Myometrial cell (primary cell): Measurements from ENCODE around the gene GPR37L1. TPM values are rescaled to one million over a fixed set of nuclear protein-coding genes. Genes with fewer than 3 reads are reported as not detected.

Source experiments
- total RNA-seq: library from RNA; depleted of rRNA; stranded (reverse); fragments of >200 nt; gene quantifications from 2 replicates; pipeline ENCODE4 v1.2.3, GENCODE V29; 2015

Gene GPR37L1, protein sequence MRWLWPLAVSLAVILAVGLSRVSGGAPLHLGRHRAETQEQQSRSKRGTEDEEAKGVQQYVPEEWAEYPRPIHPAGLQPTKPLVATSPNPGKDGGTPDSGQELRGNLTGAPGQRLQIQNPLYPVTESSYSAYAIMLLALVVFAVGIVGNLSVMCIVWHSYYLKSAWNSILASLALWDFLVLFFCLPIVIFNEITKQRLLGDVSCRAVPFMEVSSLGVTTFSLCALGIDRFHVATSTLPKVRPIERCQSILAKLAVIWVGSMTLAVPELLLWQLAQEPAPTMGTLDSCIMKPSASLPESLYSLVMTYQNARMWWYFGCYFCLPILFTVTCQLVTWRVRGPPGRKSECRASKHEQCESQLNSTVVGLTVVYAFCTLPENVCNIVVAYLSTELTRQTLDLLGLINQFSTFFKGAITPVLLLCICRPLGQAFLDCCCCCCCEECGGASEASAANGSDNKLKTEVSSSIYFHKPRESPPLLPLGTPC
- not detected in 2 replicates for total RNA-seq

DNA sequence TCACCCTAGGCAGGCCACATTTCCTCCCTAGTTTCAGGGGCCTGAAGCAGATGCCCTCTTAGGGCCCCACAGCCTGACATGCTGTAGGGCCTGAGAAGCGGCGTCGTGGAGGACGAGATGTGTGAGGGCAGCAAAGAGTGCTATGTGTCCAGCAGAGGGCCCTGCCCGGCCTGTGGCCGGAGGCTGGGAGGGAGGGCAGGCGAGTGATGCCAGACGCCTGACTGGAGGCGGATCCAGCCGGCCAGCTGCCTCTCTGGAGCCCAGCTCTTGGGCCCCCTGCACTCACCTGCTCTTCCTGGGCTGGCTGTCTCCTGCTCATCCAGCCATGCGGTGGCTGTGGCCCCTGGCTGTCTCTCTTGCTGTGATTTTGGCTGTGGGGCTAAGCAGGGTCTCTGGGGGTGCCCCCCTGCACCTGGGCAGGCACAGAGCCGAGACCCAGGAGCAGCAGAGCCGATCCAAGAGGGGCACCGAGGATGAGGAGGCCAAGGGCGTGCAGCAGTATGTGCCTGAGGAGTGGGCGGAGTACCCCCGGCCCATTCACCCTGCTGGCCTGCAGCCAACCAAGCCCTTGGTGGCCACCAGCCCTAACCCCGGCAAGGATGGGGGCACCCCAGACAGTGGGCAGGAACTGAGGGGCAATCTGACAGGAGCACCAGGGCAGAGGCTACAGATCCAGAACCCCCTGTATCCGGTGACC, at the start of gene GPR37L1:
Gene GPR37L1 (plus strand): TSS at position 279 of the 697 bp plus-strand sequence. CDS start 47 bp downstream, at position 326.

GRCh38 chr1:202144402-202145067, 21.8 kb downstream of the GPR37L1 start, which contains the start of gene ARL8A:
ARL8A (minus strand) TSS chr1:202144737; CDS start chr1:202144572, 165 bp downstream.

GRCh38 chr1:202160377-202160940, 37.7 kb downstream of the GPR37L1 start, which contains the start of gene PTPN7:
PTPN7 (minus strand) TSS chr1:202160602; CDS start chr1:202159402, 1,200 bp downstream.

Other genes with a start within 250 kb of the GPR37L1 start
- 35.5 and 40.1 TPM in 2 replicates for gene SHISA4, start 234.0 kb upstream of the GPR37L1 start, total RNA-seq
- gene LMOD1, start 176.4 kb upstream of the GPR37L1 start, total RNA-seq: 9.8 and 11.2 TPM in 2 replicates
- gene TIMM17A, start 167.4 kb upstream of the GPR37L1 start, total RNA-seq: 66.6 and 76.4 TPM in 2 replicates
- gene RNPEP, start 140.3 kb upstream of the GPR37L1 start, total RNA-seq: 77.3 and 83.3 TPM in 2 replicates
- gene ELF3, start 112.3 kb upstream of the GPR37L1 start, total RNA-seq: not detected in 2 replicates
- gene ARL8A, start 21.8 kb downstream of the GPR37L1 start, total RNA-seq: 16.7 and 20.2 TPM in 2 replicates
- not detected in 2 replicates for gene PTPN7, start 37.7 kb downstream of the GPR37L1 start, total RNA-seq
- gene LGR6, start 70.9 kb downstream of the GPR37L1 start, total RNA-seq: not detected in 2 replicates
- 59.7 and 66.3 TPM in 2 replicates for gene UBE2T, start 219.0 kb downstream of the GPR37L1 start, total RNA-seq
- 6.6 TPM in 2 replicates for gene PPP1R12B, start 225.8 kb downstream of the GPR37L1 start, total RNA-seq